Measurements from ENCODE around the gene PRDM11.

PRDM11 gene

DNA sequence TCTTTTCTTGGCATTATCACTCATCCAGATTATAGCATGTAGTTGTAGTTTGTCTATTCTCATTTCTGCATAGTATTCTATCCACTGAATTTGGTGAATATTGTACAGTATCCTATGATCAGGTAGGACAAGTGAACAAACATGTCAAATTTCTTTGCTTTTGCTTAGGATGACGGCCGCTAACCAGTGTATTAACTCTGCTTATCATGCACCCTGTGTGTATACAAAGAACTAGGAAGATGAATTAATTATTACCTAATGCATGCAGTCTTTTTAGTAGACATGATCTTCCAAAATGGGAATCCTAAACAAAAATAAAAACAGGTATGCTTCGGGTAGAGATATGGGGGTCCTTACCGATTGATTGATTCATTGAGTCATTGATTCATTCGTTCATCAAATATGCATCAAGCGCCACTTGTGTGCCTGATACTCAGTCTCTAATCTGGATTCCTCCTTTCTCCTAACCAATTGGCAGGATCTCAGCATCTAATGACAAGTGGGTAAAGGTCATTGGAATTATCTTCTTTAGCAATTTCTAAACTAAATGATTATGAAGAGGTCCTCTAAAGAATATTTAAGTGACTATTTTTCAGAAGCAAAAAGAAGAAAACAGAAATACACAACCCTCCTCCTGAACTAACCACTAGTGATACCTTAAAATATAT is 27.9 kb downstream of the PRDM11 start:
- no peak for DNase-seq (ENCODE audit: low read depth in 4 of 4, low spot score in 1 of 4)

GRCh38 chr11:45174963-45175362 is 28.5 kb downstream of the PRDM11 start:
- DNase-seq (ENCODE audit: low read depth in 4 of 4, low spot score in 1 of 4) = no peak

DNA sequence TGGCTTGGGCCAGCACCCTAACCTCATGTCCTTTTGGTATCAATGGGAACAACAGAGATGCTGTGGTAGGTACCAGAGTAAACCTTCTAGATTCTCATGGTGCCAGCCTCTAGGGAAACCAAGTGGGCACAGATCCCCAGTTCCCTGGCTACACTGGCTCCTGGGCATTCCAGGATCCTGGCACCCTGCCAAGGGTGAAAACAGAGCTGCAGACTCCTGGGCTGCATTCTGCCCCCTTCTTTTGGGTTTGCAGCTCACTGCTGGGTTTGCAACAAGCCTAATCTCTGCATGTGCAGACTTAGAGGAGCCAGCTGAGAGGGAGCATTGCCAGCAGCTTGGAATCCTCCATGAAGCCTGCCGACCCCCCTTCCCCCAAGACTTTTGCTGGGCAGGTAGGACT is 30.6 kb downstream of the PRDM11 start:
- no peak for DNase-seq (ENCODE audit: low read depth in 4 of 4, low spot score in 1 of 4)

- no peak for DNase-seq (ENCODE audit: low read depth in 4 of 4, low spot score in 1 of 4)
These were observed 31.8 kb downstream of the PRDM11 start for GRCh38 chr11:45178223-45178622.

GRCh38 chr11:45178890-45179671 is 32.6 kb downstream of the PRDM11 start:
- no peak for DNase-seq (ENCODE audit: low read depth in 4 of 4, low spot score in 1 of 4)

DNA sequence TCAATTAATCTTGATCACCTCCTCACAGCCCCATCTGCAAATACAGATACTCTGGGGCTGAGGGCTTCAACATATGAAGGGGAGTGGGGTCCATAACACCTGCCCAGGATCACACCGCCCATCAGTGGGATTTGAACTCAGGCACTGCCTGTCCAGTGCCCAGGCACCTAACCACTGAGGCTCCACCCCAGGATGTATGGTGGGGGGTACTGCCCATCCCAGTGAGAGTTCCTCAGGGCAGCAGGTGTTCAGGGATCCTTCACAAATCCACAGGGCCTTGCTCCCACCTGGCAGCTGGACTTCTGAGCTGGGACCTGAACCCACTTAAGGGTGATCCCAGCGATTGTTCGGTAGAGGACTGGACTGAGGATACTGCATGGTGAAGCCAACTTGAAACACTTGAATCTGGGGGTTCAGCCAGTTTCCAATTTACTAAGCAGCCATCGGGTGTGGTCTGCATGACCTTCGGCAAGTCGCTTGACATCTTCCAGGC is 33.3 kb downstream of the PRDM11 start:
- no peak for DNase-seq (ENCODE audit: low read depth in 4 of 4, low spot score in 1 of 4)

- DNase-seq (ENCODE audit: low read depth in 4 of 4, low spot score in 1 of 4) = no peak
These were observed 33.9 kb downstream of the PRDM11 start for GRCh38 chr11:45180179-45180847.

DNA sequence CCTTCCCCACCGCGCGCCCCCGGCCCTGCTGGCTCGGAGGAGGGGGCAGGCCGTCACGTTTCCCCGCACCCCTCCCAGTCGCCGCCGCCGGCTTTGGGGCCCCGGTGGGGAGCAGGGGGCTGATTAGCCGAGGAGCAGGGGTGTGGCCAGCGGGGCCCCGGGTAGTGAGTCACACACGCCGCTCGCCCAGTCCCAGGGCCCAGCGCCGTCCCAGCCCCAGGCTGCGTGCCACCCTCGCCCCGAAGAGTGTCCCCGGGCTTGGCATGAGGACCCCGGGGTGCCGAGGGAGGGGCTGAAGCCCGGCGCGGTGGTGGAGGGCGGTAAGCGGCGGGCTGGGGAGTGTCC is 34.4 kb downstream of the PRDM11 start:
- peak in 2 of 4 experiments; percentile 10 to 33 for DNase-seq (ENCODE audit: low read depth in 4 of 4, low spot score in 1 of 4)

DNA sequence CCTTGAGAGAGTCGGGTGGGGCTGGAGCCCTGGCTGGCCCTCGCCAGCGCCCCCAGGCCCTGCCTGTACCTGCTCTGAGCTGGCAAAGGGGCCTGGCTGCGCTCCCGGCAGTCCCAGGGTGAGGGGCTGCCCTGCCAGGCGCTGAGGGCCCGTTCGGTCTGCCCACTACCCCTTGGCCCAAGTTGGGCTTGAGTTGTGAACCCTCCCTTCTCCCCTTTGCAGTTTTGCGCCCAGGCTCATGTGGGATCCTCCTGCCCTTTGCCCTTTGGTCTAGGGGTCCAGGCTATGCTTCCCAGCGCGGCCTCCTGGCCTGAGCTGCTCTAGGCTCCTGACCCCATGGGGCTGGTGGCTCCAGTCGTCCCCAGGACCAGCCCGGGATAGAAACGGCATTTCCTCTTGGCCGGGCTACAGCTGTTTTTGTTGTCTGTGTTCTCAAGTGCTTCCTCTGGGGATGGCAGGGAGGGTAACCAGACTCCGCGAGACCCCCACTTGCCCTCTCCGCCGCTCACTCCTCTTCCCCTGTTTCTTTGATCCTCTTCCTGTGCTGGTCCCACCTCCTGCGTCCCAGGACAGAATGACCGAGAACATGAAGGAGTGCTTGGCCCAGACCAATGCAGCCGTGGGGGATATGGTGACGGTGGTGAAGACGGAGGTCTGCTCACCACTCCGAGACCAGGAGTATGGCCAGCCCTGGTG is 34.9 kb downstream of the PRDM11 start:
- no peak for DNase-seq (ENCODE audit: low read depth in 4 of 4, low spot score in 1 of 4)

DNA sequence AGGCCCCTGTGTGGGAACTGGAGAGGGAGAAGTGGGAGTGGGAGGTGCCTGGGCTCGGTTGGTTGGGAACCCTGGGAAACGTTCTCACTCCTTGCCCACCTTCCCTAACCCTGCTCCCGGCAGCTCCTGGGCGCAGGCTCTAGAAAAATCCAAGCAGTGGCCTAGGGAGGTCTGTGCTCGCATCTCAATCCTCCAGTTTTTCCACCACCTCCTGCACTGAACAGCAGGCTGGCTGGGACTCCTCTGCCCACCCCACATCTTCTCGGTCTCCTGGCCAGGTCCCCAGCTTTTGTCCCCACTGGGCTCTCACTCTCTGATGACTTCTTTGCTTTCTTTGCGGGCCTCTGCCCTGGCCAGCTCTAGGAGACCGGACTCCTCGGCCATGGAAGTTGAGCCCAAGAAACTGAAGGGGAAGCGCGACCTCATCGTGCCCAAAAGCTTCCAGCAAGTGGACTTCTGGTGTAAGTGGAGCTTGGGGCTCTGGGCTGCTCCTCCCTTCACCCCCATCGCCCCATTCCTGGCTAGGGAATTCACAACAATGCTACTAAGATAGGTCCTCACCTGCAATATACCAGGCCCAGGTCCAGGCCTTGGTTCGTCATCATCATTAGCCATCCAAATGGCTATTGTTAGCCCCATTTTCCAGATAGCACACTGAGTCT is 35.6 kb downstream of the PRDM11 start:
- DNase-seq (ENCODE audit: low read depth in 4 of 4, low spot score in 1 of 4) = no peak

- no peak for DNase-seq (ENCODE audit: low read depth in 4 of 4, low spot score in 1 of 4)
These were observed 36.5 kb downstream of the PRDM11 start for GRCh38 chr11:45182902-45183301.

- no peak for DNase-seq (ENCODE audit: low read depth in 4 of 4, low spot score in 1 of 4)
These were observed 38.2 kb downstream of the PRDM11 start for GRCh38 chr11:45184640-45185039.

DNA sequence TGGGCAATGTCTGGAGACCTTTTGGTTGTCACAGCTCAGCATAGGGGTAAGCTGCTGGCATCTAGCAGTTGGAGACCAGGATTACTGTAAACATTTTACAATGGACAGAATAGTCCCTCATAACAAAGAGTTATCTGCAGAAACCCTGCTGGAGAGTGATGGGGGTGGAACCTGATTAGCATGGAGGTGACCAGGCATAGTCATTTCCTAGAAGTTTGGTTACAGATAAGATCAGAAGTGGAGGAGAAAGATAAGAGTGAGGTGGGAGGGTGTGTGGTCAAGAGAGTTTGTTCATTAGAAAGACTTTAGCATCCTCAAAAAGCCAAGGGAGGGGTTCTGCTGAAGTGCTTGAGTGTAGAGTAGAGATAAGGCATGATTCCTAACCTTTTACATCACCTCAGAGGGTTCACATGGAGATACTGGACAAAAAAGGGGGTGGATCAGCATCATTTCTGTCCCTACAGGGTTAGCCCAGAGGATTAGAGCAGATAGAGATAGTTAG is 38.8 kb downstream of the PRDM11 start:
- DNase-seq (ENCODE audit: low read depth in 4 of 4, low spot score in 1 of 4) = no peak

- no peak for DNase-seq (ENCODE audit: low read depth in 4 of 4, low spot score in 1 of 4)
These were observed 40.9 kb downstream of the PRDM11 start for GRCh38 chr11:45187375-45187774.

DNA sequence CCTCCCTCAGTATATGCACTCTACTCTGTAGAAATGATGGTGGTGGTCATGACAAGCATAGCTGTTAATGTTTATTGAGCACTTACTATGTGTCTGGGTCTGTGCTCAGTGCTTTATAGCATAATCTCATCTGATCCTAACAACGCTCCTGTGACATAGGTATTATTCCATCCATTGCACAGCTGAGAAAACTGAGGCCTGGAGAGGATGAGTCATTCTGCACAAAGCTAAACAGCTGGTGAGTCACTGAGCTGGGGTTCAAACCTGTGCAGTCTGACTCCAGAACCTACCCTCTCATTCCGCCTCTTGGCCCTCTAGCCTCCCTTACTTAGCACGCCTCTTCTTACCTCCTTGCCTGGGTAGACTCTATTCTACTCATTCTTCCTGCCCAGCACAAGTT is 41.7 kb downstream of the PRDM11 start:
- DNase-seq (ENCODE audit: low read depth in 4 of 4, low spot score in 1 of 4) = no peak

GRCh38 chr11:45189230-45189629 is 42.8 kb downstream of the PRDM11 start:
- DNase-seq (ENCODE audit: low read depth in 4 of 4, low spot score in 1 of 4) = no peak

DNA sequence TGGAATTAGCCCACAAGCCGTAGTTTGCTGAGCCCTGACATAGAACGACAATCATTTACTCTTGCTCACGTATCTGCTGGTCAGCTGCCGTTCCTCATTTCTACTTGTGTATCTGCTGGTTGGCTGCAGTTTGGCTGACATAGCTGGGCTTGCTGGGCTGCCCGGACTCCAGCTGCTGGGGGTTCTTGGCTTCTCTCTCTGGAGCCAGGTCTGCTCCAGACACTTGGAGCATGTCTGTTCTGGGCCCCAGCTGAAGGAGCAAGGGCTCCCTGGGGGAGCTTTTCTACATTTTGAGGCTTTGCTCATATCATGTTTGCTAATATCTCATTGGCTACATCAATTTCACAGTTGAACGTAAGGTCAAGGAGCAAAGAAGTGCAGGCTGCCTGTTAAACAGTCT is 47.3 kb downstream of the PRDM11 start:
- no peak for DNase-seq (ENCODE audit: low read depth in 4 of 4, low spot score in 1 of 4)

- DNase-seq (ENCODE audit: low read depth in 4 of 4, low spot score in 1 of 4) = no peak
These were observed 58.3 kb downstream of the PRDM11 start for GRCh38 chr11:45204761-45205160.

DNA sequence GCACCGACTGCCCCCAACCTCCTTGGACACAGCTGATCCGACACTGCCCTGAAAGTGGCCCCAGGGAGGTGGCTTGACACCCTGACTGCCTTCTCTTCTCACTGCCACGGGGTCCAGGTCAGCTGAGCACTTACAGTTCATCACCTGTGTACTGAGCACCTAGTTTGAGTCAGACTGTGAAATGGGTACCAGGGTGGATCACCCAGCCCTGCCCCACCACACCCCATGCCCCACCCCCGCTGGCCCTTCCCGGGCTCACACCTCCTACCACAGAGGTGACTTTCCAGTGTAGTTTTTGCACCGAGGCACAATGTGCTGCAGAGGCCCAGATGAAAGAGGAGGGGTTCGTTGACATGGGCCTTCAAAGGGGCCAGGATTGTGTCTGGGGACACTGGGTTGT is 59.5 kb downstream of the PRDM11 start:
- DNase-seq (ENCODE audit: low read depth in 4 of 4, low spot score in 1 of 4) = no peak

GRCh38 chr11:45208135-45208534 is 61.7 kb downstream of the PRDM11 start:
- DNase-seq (ENCODE audit: low read depth in 4 of 4, low spot score in 1 of 4) = no peak
